ENCODE measurements around the gene EDEM3.
A peak's percentile ranks its signal among the peaks of the same experiment; 100 is the strongest.
"Not testable (repeated sequence)": the region's sequence is repeated elsewhere in the genome, so short reads cannot be mapped to it uniquely, and the experiment has no call there.

Gene EDEM3

GRCh38 chr1:184739796-184740195 is 14.9 kb downstream of the EDEM3 start:
- DNase-seq, result no peak

DNA sequence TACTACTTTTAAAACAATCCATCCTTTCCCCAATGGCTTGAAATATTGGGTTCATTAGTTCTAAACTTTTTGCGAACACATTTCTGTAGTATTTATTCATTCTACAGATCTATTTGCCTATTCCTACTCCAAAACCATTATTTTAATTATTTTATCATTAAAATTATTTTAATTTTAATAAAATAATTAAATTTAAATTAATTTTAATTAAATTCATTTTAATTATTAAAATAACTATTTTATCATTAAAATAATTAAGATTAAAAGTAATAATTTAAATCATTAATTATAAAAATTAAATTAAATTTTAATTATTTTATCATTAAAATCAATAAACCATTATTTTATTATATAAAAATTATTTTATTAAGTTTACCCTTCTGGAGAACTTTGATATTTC is 15.6 kb downstream of the EDEM3 start:
- DNase-seq, result no peak

GRCh38 chr1:184734980-184735379 is 19.7 kb downstream of the EDEM3 start:
- DNase-seq, result no peak

DNA sequence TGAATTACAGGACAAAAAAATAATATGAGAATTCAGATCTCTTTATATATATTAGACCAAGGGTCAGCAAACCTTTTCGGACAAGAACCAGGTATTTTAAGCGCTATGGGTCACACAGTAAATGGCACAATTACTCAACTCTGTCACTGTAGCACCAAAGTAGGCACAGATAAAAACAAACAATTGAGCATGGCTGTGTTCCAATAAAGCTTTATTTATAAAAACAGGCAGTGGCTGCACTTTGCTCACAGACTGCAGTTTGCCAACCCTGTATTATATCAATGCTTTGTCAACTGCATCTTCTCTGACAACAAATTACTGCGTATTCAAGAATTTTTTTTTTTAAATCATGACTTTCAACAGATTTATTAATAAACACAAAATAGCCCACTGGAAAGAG is 29.8 kb downstream of the EDEM3 start:
- no peak for DNase-seq

DNA sequence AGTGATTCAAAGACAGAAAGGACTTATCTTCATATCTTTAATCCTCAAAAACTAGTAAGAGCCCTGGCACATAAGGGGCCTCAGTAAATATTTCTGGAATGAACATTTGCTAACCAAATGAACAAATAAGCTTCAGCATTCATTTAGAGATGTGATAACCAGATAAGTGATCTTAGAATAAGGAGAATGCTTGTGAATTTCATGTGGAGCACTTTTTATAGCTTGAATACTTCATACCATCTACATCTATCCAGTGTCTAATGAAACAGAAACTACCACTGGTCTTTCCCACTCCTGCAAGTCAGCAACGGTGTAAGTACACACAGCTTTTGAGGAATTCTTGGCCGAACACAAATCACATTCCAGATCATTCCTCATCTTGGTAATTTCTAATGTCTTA is 38.5 kb downstream of the EDEM3 start:
- DNase-seq, result no peak

- no peak for DNase-seq
Measured at GRCh38 chr1:184709418-184709817, 45.2 kb downstream of the EDEM3 start.

- no peak for DNase-seq
Measured at GRCh38 chr1:184708084-184708676, 46.5 kb downstream of the EDEM3 start.

DNA sequence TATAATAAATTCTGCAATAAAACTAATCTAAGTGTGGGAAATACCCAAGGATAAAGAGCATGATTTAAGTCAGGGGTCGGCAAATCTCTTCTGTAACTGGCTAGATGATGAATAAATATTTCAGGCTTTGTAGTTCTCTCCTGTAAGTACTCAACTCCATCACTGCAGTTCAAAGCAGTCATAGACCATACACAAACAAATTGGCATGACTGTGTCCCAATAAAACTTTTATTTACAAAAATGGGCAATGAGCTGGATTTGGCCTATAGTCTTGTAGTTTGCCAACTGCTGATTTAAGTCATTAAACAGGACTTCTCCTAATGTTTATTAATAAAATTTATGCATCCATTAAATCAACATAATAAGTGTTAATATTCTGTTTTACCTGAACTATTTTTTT is 49.4 kb downstream of the EDEM3 start:
- DNase-seq, result no peak

GRCh38 chr1:184701816-184702215 is 52.8 kb downstream of the EDEM3 start:
- DNase-seq, result no peak

DNA sequence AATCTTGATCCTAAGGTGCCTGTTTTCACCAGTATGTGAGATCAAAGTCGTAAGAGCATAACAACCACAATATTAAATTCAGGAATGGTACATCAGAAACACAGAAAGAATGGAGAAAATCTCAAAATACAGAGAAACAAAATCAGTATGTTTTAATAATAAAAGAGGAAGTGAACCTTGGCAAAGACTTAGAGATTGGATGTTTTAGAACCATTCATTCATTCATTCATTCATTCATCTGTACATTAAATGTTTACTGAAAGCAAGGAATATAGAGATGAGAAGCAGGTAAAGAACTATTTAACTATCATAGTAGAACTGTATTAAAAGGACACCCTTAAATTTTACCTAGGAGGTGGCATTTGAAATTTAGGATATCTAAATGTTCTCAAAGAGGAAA is 55.7 kb downstream of the EDEM3 start:
- no peak for DNase-seq

DNA sequence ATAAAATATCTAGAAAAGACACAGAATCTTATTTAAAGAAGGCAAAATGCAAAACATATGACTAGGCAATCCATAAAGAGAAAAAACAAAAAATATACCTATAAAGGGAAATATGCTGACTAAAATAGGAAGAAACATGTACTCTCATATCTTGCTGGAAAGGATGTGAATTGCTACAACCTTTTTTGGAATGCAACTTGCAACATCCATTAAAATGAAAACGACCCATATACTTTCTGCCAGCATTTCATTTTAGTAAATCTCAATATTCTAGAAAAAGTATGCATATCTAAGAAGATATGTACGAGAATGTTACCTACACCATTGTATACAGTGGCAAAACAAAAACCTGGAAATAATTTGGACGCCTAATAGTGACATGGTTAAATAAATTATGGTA is 56.6 kb downstream of the EDEM3 start:
- no peak for DNase-seq

- no peak for DNase-seq
Measured at GRCh38 chr1:184696403-184696802, 58.3 kb downstream of the EDEM3 start.

DNA sequence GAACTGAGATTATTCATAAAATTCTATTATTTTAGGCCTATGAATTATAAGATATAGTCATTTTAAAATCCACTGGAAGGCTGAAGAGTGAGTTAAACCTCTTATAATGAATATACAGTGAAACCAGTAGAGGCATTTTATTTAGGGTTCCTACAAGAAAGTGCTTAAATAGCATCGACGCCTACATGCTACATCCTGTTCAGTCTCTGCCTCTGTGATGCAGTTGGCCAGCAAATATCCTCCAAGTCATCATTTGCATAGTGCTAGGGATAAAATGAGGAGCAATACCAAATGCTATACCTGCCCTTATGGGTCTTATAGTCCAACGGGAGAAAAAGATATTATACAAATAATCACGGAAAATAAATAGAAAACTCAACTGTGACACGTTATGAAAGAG is 59.6 kb downstream of the EDEM3 start:
- DNase-seq, result no peak

GRCh38 chr1:184693011-184693410 is 61.6 kb downstream of the EDEM3 start:
- DNase-seq, result no peak

DNA sequence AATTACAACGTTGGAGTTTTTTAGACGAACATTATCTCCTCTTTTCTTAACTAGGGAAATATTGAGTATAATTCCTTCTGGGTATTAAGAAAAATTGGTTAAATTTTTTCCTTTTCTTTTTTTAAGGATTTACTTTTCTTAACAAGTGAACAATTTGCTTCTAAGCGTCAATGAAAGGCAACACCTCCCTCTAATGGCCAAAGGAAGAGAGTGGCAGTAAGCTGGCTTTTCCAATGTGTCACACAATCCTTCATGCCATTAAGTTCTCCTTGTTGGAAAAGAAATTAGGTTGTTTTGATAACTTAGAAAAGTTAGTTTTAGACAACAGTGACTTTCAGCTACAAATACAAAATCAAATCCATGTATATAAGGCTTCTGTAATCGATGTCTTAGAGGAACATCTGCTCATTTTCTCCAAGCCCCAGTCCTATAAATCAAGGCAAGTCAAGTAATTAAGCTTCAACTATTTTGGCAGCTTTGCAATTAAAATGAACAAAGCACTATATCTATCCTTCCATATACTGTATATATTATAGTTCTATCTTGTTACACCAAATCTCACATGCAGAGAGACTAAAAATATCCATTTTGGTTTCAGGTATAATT is 62.8 kb downstream of the EDEM3 start:
- peak; percentile 68 for DNase-seq

- DNase-seq, result peak; percentile 12
Measured at GRCh38 chr1:184686540-184686939, 68.1 kb downstream of the EDEM3 start.

DNA sequence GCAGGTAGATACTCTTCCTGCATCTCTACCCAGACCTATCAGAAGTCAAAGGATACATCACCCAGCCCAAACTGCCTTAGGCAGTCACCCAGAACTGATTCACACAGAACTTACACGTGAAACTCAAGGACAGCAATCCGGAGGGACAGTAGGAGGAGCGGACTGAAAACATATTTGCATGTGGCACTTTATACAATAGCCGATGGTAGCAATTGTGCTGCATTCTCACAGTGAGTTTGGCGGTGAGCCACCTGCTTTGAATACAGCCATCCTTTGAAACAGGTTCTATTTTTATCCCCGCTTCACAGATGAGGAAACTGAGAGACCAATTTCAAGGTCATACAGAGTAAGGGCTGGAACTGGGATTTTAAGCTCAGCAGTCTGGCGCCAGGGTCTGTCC is 69.5 kb downstream of the EDEM3 start:
- no peak for DNase-seq

- DNase-seq, result no peak
Measured at GRCh38 chr1:184684285-184685074, 70.2 kb downstream of the EDEM3 start.

DNA sequence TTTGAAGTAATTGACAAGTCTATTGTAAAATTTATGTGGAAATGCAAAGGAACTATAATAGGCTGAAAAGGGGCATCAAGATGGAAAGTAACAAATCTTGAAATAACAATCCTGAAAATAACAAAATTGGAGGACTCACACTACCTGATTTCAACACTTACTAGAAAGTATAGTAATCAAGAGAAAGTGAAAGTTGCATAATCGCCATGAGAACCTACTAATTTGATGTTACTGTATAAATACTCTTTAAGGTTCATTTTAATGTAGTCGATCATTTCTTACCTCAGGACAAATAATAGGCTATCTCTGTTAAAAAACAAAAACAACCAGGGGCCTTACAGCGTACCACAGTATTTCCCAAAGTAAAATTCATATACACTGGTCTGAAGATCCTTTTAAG is 71.7 kb downstream of the EDEM3 start:
- no peak for DNase-seq

DNA sequence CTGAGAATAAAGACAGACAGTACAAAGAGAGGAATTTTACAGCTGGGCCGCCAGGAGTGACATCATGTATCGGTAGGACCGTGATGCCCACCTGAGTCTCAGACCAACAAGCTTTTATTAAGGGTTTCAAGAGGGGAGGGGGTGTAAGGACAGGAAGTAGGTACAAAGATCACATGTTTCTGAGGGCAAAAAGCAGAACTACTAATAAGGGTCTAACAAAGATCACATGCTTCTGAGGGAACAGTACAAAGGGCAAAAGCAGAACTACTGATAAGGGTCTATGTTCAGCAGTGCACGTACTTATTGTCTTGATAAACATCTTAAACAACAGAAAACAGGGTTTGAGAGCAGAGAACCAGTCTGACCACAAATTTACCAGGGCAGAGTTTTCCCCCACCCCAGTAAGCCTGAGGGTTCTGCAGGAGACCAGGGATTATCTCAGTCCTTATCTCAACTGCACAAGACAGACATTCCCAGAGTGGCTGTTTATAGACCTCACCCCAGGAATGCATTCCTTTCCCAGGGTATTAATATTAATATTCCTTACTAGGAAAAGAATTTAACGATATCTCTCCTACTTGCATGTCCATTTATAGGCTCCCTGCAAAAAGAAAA is 73.9 kb downstream of the EDEM3 start:
- DNase-seq, result not testable (repeated sequence)

GRCh38 chr1:184679472-184679871 is 75.2 kb downstream of the EDEM3 start:
- DNase-seq, result not testable (repeated sequence)

GRCh38 chr1:184677344-184677743 is 77.3 kb downstream of the EDEM3 start:
- no peak for DNase-seq

GRCh38 chr1:184673305-184673704 is 81.4 kb downstream of the EDEM3 start:
- DNase-seq, result no peak

All from fibroblast of skin of scalp (primary cell).